ENCODE data around the gene EBLN1. TPM values are rescaled to one million over a fixed set of nuclear protein-coding genes. Genes with fewer than 3 reads are reported as not detected.

The EBLN1 gene
- total RNA-seq, 2 experiments from 2014 or later, result not detected

DNA sequence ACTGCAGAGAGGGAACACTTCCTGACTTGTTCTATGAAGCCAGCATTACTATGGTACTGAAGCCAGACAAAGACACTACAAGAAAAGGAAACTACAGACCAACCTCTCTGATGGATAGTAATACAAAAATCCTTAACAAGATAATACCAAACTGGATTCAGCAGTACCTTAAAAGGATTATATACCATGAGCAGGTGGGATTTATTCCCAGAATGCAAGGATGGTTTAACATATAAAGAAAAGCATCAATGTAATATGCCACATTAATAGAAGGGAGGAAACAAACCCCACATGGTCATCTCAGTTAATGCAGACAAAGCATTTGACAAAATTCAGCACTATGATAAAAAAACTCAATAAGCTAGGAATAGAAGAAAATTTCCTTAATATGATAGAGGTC lies 47.2 kb downstream of the EBLN1 start:
- no peak for DNase-seq
- no peak for ATAC-seq
- POLR2A ChIA-PET, result no interaction called here
- Mint-ChIP-seq H3K27me3 (ENCODE audit: low read depth) (peaks cover 6% of the 10 kb centered on the region), H3K27ac (no peak overlapping the region), H3K36me3 (ENCODE audit: low read depth) (peaks cover 2% of the 10 kb centered on the region), H3K4me1 (ENCODE audit: low read depth) (peaks cover 4% of the 10 kb centered on the region), H3K9me3 (ENCODE audit: insufficient read depth) (peaks cover 3% of the 10 kb centered on the region), H3K4me3 (no peak overlapping the region)
- CTCF ChIA-PET, result no interaction called here

DNA sequence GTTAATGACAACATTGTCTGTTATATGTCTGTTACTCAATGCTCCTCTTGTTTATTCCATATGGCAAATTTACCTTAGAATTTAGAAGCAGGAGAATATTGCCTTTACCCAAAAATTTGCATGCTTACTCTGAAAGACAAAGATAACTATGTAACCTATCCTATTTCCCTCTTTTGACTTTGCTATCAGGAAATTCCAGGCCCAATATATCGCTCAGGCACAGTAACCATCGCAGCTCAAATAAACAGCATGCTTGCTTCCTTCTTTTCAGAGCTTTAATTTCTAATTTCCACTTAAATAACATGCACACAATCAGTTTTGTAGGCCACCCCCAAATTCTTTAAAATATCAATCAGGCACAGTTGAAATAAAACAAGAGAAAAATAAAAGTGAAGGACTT lies 57.8 kb downstream of the EBLN1 start:
- Mint-ChIP-seq H3K4me1 (ENCODE audit: low read depth) (peaks cover 7% of the 10 kb centered on the region), H3K9me3 (ENCODE audit: insufficient read depth) (no peaks in the 10 kb centered on the region), H3K36me3 (ENCODE audit: low read depth) (no peaks in the 10 kb centered on the region), H3K27me3 (ENCODE audit: low read depth) (no peaks in the 10 kb centered on the region), H3K4me3 (no peak overlapping the region), H3K27ac (no peak overlapping the region)
- ATAC-seq, result no peak
- DNase-seq, result no peak
- ChIA-PET POLR2A (no interaction called here), CTCF (no interaction called here)

DNA sequence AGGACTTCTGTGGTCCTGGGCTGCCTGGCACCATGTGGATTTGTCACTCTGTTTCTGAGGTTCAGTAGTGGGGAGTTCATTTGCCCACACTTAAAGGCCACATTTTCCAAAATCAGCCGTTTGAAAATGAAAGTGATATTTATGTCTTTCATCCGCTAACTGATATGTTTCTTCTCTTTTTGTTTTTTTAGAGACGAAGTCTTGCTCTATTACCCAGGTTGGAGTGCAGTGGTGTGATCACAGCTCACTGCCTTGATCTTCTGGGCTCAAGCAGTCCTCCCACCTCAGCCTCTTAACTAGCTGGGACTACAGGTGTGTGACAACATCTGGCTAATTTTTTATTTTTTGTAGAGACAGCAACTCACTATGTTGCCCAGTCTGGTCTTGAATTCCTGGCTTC lies 58.6 kb downstream of the EBLN1 start:
- Mint-ChIP-seq H3K9me3 (ENCODE audit: insufficient read depth) (no peaks in the 10 kb centered on the region), H3K27me3 (ENCODE audit: low read depth) (no peaks in the 10 kb centered on the region), H3K4me3 (peak overlapping the region; percentile 30), H3K4me1 (ENCODE audit: low read depth) (peaks cover 7% of the 10 kb centered on the region), H3K27ac (no peak overlapping the region), H3K36me3 (ENCODE audit: low read depth) (no peaks in the 10 kb centered on the region)
- ChIA-PET POLR2A (no interaction called here), CTCF (no interaction called here)
- DNase-seq, result no peak
- ATAC-seq, result no peak

Other genes with a start within 250 kb of the EBLN1 start
- gene DNAJC1, start 214.3 kb downstream of the EBLN1 start, total RNA-seq, result 10 to 100 TPM; 21.4 to 22.4 TPM
- gene COMMD3, start 98.4 kb upstream of the EBLN1 start, total RNA-seq, result 10 to 100 TPM; 59.7 to 63.3 TPM
- 10 to 100 TPM; 26.2 to 26.4 TPM for gene BMI1, start 103.1 kb upstream of the EBLN1 start, total RNA-seq
- under 1 TPM; 0.70 to 0.90 TPM for gene SPAG6, start 127.5 kb upstream of the EBLN1 start, total RNA-seq

Data from activated CD8-positive, alpha-beta T cell treated with anti-CD3 and anti-CD28 coated beads, Interleukin-2, amount 10 ng/mL, durations not matched to agents 7 days and 5 days (primary cell).